GM23338 (cell line): ENCODE measurements around the gene TBX1.
A peak's percentile ranks its signal among the peaks of the same experiment; 100 is the strongest.

Experiments
- CREB1 ChIP-seq: fragments of 250-450 bp; sonication (Bioruptor Pico); IDR thresholded peaks from 2 replicates; pipeline ENCODE4 v1.5.0; 2020; ENCODE audit warnings: low read depth, mild to moderate bottlenecking, moderate library complexity
- CTCF ChIP-seq, 2 experiments: fragments of 200-600 bp in 1 of 2; sonication (generic) in 1 of 2; conservative IDR thresholded peaks; 2 replicates each; pipeline versions ENCODE4 v1.5.1 to v1.6.1; 2016 to 2017; ENCODE audit warnings: antibody characterized with exemption in 2 of 2, low read depth in 2 of 2, mild to moderate bottlenecking in 2 of 2, moderate library complexity in 1 of 2
- EZH2 ChIP-seq: fragments of 200-600 bp; sonication (generic); IDR thresholded peaks from one replicate; pipeline ENCODE4 v1.8.0; 2017; ENCODE audit warnings: antibody characterized with exemption, mild to moderate bottlenecking, low read depth; ENCODE audit not compliant: unreplicated experiment
- EZH2phosphoT487 ChIP-seq: fragments of 200-600 bp; sonication (generic); IDR thresholded peaks from one replicate; pipeline ENCODE4 v1.8.1; 2018; ENCODE audit warnings: antibody characterized with exemption; ENCODE audit not compliant: unreplicated experiment
- JUNB ChIP-seq: IDR thresholded peaks from one replicate; pipeline ENCODE4 v1.6.1; 2016; ENCODE audit warnings: antibody characterized with exemption; ENCODE audit not compliant: unreplicated experiment
- NANOG ChIP-seq: IDR thresholded peaks from 2 replicates; pipeline ENCODE4 v1.6.1; 2016; ENCODE audit warnings: antibody characterized with exemption, borderline replicate concordance
- POLR2AphosphoS5 ChIP-seq: IDR thresholded peaks from 2 replicates; pipeline ENCODE4 v1.6.1; 2016; ENCODE audit warnings: antibody characterized with exemption, low read depth
- TF ChIP-seq, protein P1 (sequence below): IDR thresholded peaks from one replicate; pipeline ENCODE4 v1.6.1; 2018; ENCODE audit warnings: antibody characterized with exemption; ENCODE audit not compliant: unreplicated experiment
- TF ChIP-seq, protein P2 (sequence below): IDR thresholded peaks from 2 replicates; pipeline ENCODE4 v1.6.1; 2016; ENCODE audit warnings: antibody characterized with exemption

- peak; percentile 38 to 63; a peak in 3 of 4 replicates for TF ChIP-seq CTCF (conservative IDR thresholded peaks at IDR 0.05; ENCODE audit: low read depth in 2 of 2)
- TF ChIP-seq EZH2phosphoT487: no peak
- TF ChIP-seq POLR2AphosphoS5: no peak
- TF ChIP-seq EZH2: no peak
- TF ChIP-seq, protein P1, sequence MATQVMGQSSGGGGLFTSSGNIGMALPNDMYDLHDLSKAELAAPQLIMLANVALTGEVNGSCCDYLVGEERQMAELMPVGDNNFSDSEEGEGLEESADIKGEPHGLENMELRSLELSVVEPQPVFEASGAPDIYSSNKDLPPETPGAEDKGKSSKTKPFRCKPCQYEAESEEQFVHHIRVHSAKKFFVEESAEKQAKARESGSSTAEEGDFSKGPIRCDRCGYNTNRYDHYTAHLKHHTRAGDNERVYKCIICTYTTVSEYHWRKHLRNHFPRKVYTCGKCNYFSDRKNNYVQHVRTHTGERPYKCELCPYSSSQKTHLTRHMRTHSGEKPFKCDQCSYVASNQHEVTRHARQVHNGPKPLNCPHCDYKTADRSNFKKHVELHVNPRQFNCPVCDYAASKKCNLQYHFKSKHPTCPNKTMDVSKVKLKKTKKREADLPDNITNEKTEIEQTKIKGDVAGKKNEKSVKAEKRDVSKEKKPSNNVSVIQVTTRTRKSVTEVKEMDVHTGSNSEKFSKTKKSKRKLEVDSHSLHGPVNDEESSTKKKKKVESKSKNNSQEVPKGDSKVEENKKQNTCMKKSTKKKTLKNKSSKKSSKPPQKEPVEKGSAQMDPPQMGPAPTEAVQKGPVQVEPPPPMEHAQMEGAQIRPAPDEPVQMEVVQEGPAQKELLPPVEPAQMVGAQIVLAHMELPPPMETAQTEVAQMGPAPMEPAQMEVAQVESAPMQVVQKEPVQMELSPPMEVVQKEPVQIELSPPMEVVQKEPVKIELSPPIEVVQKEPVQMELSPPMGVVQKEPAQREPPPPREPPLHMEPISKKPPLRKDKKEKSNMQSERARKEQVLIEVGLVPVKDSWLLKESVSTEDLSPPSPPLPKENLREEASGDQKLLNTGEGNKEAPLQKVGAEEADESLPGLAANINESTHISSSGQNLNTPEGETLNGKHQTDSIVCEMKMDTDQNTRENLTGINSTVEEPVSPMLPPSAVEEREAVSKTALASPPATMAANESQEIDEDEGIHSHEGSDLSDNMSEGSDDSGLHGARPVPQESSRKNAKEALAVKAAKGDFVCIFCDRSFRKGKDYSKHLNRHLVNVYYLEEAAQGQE: no peak
- TF ChIP-seq CREB1 (CRISPR knock-in tag): no peak
- TF ChIP-seq JUNB: no peak
- TF ChIP-seq, protein P2, sequence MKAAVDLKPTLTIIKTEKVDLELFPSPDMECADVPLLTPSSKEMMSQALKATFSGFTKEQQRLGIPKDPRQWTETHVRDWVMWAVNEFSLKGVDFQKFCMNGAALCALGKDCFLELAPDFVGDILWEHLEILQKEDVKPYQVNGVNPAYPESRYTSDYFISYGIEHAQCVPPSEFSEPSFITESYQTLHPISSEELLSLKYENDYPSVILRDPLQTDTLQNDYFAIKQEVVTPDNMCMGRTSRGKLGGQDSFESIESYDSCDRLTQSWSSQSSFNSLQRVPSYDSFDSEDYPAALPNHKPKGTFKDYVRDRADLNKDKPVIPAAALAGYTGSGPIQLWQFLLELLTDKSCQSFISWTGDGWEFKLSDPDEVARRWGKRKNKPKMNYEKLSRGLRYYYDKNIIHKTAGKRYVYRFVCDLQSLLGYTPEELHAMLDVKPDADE: no peak
- no peak for TF ChIP-seq NANOG
Observed at GRCh38 chr22:19800761-19801244, 40.2 kb downstream of the TBX1 start.
